HG03175 (cell line): ENCODE data around the gene NTNG2.

Experiments used
- ATAC-seq: cut with Tn5 transposase; IDR thresholded peaks from one replicate; pipeline ENCODE4 v1.9.1; 2021; ENCODE audit warnings: mild to moderate bottlenecking, moderate library complexity; ENCODE audit not compliant: unreplicated experiment

Gene NTNG2

GRCh38 chr9:132146575-132146974 is 15.3 kb upstream of the NTNG2 start:
- ATAC-seq = no peak

GRCh38 chr9:132147331-132147730 is 14.5 kb upstream of the NTNG2 start:
- ATAC-seq = no peak

- no peak for ATAC-seq
These were observed 14.0 kb upstream of the NTNG2 start for GRCh38 chr9:132147839-132148238.

GRCh38 chr9:132150256-132150655 is 11.6 kb upstream of the NTNG2 start:
- no peak for ATAC-seq

GRCh38 chr9:132151118-132151517 is 10.7 kb upstream of the NTNG2 start:
- no peak for ATAC-seq

- no peak for ATAC-seq
These were observed 9.6 kb upstream of the NTNG2 start for GRCh38 chr9:132152231-132152630.

GRCh38 chr9:132154863-132155567 is 6.8 kb upstream of the NTNG2 start:
- no peak for ATAC-seq

- no peak for ATAC-seq
These were observed 6.3 kb upstream of the NTNG2 start for GRCh38 chr9:132155568-132155895.

GRCh38 chr9:132156262-132156661 is 5.6 kb upstream of the NTNG2 start:
- ATAC-seq = no peak

- no peak for ATAC-seq
These were observed 4.3 kb upstream of the NTNG2 start for GRCh38 chr9:132157347-132158116.

- ATAC-seq = no peak
These were observed 786 bp upstream of the NTNG2 start for GRCh38 chr9:132160802-132161742.

GRCh38 chr9:132162764-132163456 is 1.1 kb downstream of the NTNG2 start:
- ATAC-seq = no peak

- no peak for ATAC-seq
These were observed 1.6 kb downstream of the NTNG2 start for GRCh38 chr9:132163457-132163875.

GRCh38 chr9:132163876-132164603 is 2.2 kb downstream of the NTNG2 start:
- no peak for ATAC-seq

- ATAC-seq = no peak
These were observed 2.9 kb downstream of the NTNG2 start for GRCh38 chr9:132164604-132165362.

- ATAC-seq = no peak
These were observed 4.7 kb downstream of the NTNG2 start for GRCh38 chr9:132166599-132166998.

- no peak for ATAC-seq
These were observed 5.3 kb downstream of the NTNG2 start for GRCh38 chr9:132167192-132167591.

GRCh38 chr9:132168347-132168746 is 6.5 kb downstream of the NTNG2 start:
- no peak for ATAC-seq

GRCh38 chr9:132168851-132169250 is 7.0 kb downstream of the NTNG2 start:
- no peak for ATAC-seq
